GM11168 (cell line): Measurements from ENCODE around the gene ARL16.
"Not testable (repeated sequence)": the region's sequence is repeated elsewhere in the genome, so short reads cannot be mapped to it uniquely, and the experiment has no call there.

Source experiments
- in situ Hi-C: fragments of 300-500 bp; cut with MboI; formaldehyde crosslinking; loops from one replicate; pipeline ENCODE4 v1.12.0; 2022; ENCODE audit warnings: low sequenced_read_pairs; ENCODE audit not compliant: unreplicated experiment

Gene ARL16

GRCh38 chr17:81696218-81696941, 12.8 kb upstream of the ARL16 start:
- in situ Hi-C loops, result no loop called here

- in situ Hi-C loops, result no loop called here
Measured at GRCh38 chr17:81695801-81696200, 12.2 kb upstream of the ARL16 start.

GRCh38 chr17:81695211-81695610, 11.6 kb upstream of the ARL16 start:
- in situ Hi-C loops, result no loop called here

- in situ Hi-C loops, result no loop called here
Measured at GRCh38 chr17:81694810-81695209, 11.2 kb upstream of the ARL16 start.

- in situ Hi-C loops, result no loop called here
Measured at GRCh38 chr17:81693509-81694210, 10.1 kb upstream of the ARL16 start.

GRCh38 chr17:81691608-81692007, 8.0 kb upstream of the ARL16 start:
- in situ Hi-C loops, result no loop called here

GRCh38 chr17:81691196-81691595, 7.6 kb upstream of the ARL16 start:
- in situ Hi-C loops, result no loop called here

GRCh38 chr17:81690549-81690948, 7.0 kb upstream of the ARL16 start:
- in situ Hi-C loops, result no loop called here

GRCh38 chr17:81690066-81690465, 6.5 kb upstream of the ARL16 start:
- in situ Hi-C loops, result no loop called here

GRCh38 chr17:81688616-81689015, 5.0 kb upstream of the ARL16 start:
- in situ Hi-C loops, result no loop called here

GRCh38 chr17:81687770-81688541, 4.4 kb upstream of the ARL16 start:
- in situ Hi-C loops, result no loop called here

GRCh38 chr17:81686614-81687013, 3.0 kb upstream of the ARL16 start:
- in situ Hi-C loops, result no loop called here

- in situ Hi-C loops, result no loop called here
Measured at GRCh38 chr17:81685108-81685507, 1.5 kb upstream of the ARL16 start.

- in situ Hi-C loops, result no loop called here
Measured at GRCh38 chr17:81684442-81684911, 880 bp upstream of the ARL16 start.

GRCh38 chr17:81683208-81683583, 401 bp downstream of the ARL16 start:
- in situ Hi-C loops, result no loop called here

GRCh38 chr17:81682565-81683207, 911 bp downstream of the ARL16 start:
- in situ Hi-C loops, result no loop called here

- in situ Hi-C loops, result no loop called here
Measured at GRCh38 chr17:81681672-81682071, 1.9 kb downstream of the ARL16 start.

- in situ Hi-C loops, result no loop called here
Measured at GRCh38 chr17:81680150-81680549, 3.4 kb downstream of the ARL16 start.

- in situ Hi-C loops, result no loop called here
Measured at GRCh38 chr17:81676906-81677305, 6.7 kb downstream of the ARL16 start.

GRCh38 chr17:81675515-81676221, 7.9 kb downstream of the ARL16 start:
- in situ Hi-C loops, result not testable (repeated sequence)
